GM19468 (cell line): ENCODE data around the gene KRT8.
"Not testable (repeated sequence)": the region's sequence is repeated elsewhere in the genome, so short reads cannot be mapped to it uniquely, and the experiment has no call there.

ENCODE experiments used
- ATAC-seq: cut with Tn5 transposase; IDR thresholded peaks from one replicate; pipeline ENCODE4 v1.9.1; 2021; ENCODE audit warnings: mild to moderate bottlenecking, moderate library complexity, moderate number of reproducible peaks; ENCODE audit not compliant: unreplicated experiment; ENCODE audit errors: extremely low read depth

Gene KRT8

DNA sequence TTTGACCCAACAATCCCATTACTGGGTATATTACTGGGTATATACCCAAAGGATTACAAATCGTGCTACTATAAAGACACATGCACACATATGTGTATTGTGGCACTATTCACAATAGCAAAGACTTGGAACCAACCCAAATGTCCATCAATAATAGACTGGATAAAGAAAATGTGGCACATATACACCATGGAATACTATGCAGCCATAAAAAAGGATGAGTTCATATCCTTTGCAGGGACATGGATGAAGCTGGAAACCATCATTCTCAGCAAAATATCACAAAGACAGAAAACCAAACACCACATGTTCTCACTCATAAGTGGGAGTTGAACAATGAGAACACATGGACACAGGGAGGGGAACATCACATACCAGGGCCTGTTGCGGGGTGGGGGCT, 48.8 kb downstream of the KRT8 start:
- not testable (repeated sequence) for ATAC-seq

DNA sequence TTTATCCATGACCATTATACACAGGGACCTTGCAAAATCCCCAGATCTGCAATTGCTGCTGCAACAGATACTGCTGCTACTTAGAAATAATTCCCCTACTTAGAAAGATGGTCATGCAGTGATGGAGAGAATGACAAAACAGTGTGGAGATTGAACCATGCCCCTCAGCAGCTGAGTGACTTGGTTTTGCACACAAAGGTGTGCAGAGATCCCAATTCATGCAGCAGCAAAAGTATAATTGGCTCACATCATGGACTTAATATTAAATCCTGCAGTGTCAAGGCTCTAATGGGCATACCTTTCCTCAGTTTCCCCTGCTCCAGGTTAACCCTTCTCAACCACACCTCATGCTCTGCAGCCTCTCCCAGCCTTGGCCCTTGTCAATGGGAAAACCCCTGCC, 53.1 kb downstream of the KRT8 start:
- no peak for ATAC-seq

DNA sequence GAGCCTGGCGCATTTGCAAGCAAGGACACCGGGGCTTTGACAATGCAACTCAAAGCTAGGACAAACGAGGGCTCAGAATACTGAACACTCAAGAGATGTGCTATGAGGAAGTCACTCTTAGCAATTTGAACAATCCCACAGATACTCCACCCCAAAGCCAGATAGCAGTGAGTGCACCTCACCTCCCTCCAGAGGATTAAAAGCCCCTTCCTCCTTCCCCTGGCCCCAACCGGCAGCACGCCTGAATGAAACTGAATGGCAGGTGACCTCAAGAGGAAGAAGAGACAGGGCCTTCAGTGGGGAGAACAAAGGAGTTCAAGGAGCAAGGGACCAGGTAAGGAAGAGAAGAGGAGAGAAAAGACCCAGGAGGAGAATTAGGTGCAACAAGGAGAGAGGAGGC, 54.2 kb downstream of the KRT8 start:
- ATAC-seq: no peak

DNA sequence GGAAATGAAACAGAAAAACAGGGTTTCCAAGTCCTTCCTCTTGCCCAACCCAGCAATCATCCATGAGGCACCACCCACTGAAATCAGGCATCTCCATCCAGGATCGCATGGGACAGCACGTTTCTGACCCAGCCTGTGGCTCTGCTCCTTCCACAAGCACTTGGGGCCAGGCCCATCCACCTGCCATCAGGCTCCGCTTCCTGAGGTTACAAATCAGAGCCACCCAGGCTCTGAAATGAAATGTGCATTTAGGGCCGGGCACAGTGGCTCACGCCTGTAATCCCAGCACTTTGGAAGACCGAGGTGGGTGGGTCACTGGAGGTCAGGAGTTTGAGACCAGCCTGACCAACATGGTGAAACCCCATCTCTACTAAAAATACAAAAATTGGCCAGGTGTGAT, 55.4 kb downstream of the KRT8 start:
- ATAC-seq: no peak

GRCh38 chr12:52848661-52849255, 56.1 kb downstream of the KRT8 start, which contains the start of gene KRT78:
Gene KRT78 (minus strand): TSS chr12:52848994. CDS start chr12:52848930, 64 bp downstream.
- ATAC-seq: no peak

DNA sequence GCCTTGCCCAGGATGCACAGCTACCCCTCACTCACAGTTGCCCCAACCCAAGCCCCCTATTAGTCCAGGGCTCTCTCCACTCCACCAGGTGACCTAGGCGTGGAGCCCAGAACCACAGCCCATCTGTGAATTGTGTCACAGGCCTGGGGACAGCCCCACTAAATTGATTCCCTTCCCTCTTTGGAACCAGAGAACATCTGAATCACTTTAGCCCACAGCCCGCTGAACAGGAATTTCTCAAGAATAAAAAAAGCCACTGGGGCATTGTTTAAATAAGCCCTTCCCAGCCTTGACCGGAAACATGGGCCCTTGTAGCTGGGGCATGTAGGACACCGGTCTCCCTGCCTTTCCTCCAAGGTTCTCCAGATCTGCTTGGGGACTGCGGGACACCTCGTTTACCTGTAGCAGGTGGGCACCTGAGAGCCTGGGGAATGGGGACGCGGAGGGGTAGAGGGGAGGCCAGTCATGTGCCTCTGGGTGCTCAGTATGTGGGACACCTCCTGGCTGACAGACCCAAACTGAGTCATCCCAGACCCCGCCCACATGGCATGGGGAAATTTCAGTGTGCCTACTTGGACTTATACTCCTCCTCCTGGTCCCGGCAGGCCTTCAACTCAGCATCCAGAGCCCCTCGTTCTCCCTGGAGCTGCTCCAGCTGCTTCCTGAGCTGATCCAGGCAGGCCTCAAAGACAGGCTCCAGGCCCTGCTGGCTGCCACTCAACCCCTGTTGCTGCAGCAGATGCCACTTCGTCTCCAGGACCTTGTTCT, 57.4 kb downstream of the KRT8 start:
- no peak for ATAC-seq
